ENCODE measurements around the gene TMEM30A. TPM values are rescaled to one million over a fixed set of nuclear protein-coding genes. Genes with fewer than 3 reads are reported as not detected.

The TMEM30A gene
- total RNA-seq, 1 donor from 2014 or later: 67.2 TPM

DNA sequence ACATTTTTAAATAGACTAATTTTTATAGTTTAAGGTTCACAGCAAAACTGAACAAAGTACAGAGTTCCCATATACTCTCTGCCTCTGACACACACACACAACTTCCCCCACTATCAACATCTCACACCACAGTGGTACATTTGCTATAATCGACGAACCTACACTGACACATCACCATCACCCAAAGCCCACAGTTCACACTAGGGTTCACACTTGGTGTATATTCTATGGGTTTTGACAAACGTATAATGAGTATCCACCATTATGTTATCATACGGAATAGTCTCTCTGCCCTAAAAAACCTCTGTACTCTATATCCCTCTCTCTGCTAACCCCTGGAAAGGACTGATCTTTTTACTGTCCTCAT lies 15.6 kb downstream of the TMEM30A start:
- Mint-ChIP-seq H3K4me3 (no peak overlapping the region), H3K27ac (no peak overlapping the region), H3K4me1 (ENCODE audit: low read depth) (peaks cover 58% of the 10 kb centered on the region), H3K9me3 (peaks cover 10% of the 10 kb centered on the region), H3K36me3 (ENCODE audit: low read depth) (peaks cover 33% of the 10 kb centered on the region), H3K27me3 (ENCODE audit: insufficient read depth) (no peaks in the 10 kb centered on the region)
- intact Hi-C loops (cut with micrococcal nuclease): no loop called here
- no peak for DNase-seq (ENCODE audit: low spot score)

DNA sequence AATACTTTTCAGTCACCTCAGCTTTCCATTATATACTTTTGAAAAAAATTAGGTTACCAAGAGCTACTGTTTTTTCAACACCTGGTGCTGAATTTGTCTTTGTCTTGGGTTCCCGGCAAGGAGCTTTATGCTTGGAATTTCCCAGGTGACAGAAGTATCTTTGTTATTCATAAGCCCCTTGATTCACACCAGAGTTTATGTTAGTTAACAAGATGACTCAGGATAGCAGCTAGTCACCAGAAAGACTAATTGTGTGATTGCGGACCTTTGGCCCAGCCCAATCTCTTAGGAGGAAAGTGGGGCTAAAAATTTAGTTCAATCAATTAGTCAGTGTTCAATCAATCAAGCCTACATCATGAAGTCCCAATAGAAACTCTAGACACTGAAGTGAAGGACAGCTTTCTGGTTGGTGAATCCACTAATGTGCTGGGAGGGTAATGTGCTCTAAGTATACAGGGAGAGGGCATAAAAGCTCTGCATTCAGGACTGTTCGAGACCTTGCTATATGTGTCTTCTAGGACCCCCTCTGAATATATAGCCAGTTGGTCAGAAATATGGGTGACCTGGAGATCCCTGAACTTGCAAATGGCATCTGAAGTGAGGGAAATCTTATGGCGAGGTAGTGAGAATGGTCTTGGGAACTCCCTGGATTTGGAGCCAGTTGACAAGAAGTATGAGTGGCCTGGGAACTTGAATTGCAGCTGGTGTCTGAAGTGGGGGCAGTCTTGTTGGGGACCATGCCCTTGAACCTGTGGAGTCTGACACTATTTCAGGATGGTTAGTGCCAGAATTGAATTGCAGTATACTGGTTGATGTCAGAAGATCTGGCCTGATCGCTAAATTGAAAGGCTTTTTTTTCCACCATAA lies 16.2 kb downstream of the TMEM30A start:
- Mint-ChIP-seq H3K27ac (peak overlapping the region; percentile 16), H3K27me3 (ENCODE audit: insufficient read depth) (no peaks in the 10 kb centered on the region), H3K36me3 (ENCODE audit: low read depth) (peaks cover 30% of the 10 kb centered on the region), H3K9me3 (peaks cover 10% of the 10 kb centered on the region), H3K4me1 (ENCODE audit: low read depth) (peaks cover 54% of the 10 kb centered on the region), H3K4me3 (no peak overlapping the region)
- intact Hi-C loops (cut with micrococcal nuclease): no loop called here
- DNase-seq (ENCODE audit: low spot score): no peak

DNA sequence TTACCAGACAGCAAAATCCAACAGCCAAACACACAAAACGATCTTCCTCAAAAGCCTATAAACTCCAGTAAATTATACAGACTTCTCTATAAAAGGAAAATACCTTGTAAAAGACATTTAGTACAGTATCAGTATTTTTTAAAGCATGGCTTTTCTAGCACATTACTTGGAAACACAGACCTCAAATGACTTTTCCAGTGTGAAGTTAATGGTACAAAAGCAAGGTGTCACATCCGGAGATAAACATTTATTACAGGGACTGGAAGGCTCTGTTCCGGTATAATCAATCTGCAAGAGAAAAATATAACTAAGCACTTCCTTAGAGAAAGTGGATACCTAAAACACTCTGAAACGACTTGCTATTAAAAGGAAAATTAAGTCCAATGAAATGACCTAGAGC lies 17.1 kb downstream of the TMEM30A start:
- Mint-ChIP-seq H3K27me3 (ENCODE audit: insufficient read depth) (no peaks in the 10 kb centered on the region), H3K4me1 (ENCODE audit: low read depth) (peaks cover 47% of the 10 kb centered on the region), H3K4me3 (no peak overlapping the region), H3K27ac (no peak overlapping the region), H3K9me3 (peaks cover 10% of the 10 kb centered on the region), H3K36me3 (ENCODE audit: low read depth) (peaks cover 28% of the 10 kb centered on the region)
- intact Hi-C loops (cut with micrococcal nuclease): no loop called here
- no peak for DNase-seq (ENCODE audit: low spot score)

DNA sequence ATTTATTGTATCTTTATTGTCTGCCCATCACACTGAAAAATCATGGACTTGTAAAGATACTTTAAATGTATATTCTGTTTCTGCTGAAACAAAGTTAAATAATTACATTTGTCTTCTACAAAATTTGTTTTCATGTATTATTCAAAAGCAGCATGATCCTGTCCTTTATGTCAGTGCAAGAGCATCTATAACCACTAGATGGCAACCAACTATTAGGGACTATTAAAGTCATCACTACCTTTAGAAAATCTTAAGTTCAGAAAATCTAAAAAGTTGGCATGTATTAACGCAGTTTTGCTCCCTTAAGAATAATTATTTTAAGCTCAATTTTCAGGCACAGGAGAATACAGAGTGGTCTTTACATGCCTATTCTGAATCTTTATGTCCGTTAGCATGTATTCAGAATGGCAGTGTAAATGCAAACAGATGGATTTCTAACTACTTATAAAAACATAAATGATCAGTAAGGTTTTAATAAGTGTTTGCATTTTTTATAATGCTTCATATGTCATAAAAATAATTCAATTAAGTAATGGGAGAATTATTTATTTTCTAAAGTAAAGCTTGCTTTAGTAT lies 17.8 kb downstream of the TMEM30A start:
- Mint-ChIP-seq H3K27me3 (ENCODE audit: insufficient read depth) (no peaks in the 10 kb centered on the region), H3K27ac (no peak overlapping the region), H3K36me3 (ENCODE audit: low read depth) (peaks cover 23% of the 10 kb centered on the region), H3K4me3 (no peak overlapping the region), H3K4me1 (ENCODE audit: low read depth) (peaks cover 41% of the 10 kb centered on the region), H3K9me3 (peaks cover 10% of the 10 kb centered on the region)
- intact Hi-C loops (cut with micrococcal nuclease): loop anchor here (1.0 kb wide), 2 partner anchors 14 to 259 kb away; no protein-coding TSS in a partner anchor
- no peak for DNase-seq (ENCODE audit: low spot score)

DNA sequence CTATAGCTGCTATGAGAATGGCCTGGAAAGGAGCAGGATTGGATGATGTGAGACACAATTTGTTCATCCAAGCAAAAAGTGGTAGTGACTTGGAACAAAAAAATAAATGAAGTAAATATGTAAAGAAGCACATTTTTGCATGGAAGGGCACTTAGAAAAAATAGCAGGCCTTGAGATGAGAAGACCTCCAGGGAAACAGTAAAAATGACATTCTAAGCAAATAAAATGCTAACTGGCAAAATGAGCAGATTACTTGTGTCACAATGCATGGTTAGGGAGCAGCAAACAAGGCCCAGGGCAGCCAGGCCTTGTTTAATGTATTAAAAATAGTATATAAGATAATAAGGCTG lies 21.2 kb downstream of the TMEM30A start:
- Mint-ChIP-seq H3K9me3 (no peaks in the 10 kb centered on the region), H3K36me3 (ENCODE audit: low read depth) (peaks cover 21% of the 10 kb centered on the region), H3K27ac (no peak overlapping the region), H3K4me3 (no peak overlapping the region), H3K4me1 (ENCODE audit: low read depth) (peaks cover 16% of the 10 kb centered on the region), H3K27me3 (ENCODE audit: insufficient read depth) (no peaks in the 10 kb centered on the region)
- intact Hi-C loops (cut with micrococcal nuclease): no loop called here
- DNase-seq (ENCODE audit: low spot score): no peak

DNA sequence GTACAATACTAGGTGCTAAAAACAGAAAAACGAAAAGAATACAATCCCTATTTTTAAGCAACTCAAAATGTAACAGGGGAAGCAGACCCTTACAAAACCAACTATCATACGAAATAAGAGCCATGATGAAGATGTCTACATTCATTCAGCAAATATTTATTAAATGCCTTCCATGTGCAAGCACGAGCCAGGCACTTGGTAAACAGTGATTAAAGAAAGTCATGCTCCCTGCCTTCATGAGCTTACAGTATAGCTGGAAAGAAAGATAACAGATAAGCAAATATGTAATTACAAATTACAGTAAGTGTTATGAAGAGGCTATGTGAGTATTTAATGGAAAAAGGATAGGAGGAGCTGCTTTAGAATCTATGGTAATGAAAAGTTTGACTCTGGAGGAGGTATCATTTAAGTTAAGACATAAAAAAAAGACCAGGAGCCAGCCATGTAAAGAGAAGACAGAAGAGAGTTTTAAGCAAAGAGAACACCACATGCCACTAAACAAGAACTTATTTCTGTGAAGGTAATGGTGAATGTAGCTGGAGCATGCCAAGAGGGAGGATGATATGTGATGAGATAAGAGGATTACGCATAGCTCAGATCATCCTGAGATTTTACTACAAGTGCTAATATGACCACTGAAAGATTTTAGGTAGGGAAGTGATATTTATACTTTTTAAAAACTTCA lies 21.7 kb downstream of the TMEM30A start:
- Mint-ChIP-seq H3K9me3 (no peaks in the 10 kb centered on the region), H3K4me1 (ENCODE audit: low read depth) (peaks cover 11% of the 10 kb centered on the region), H3K36me3 (ENCODE audit: low read depth) (peaks cover 22% of the 10 kb centered on the region), H3K27ac (no peak overlapping the region), H3K4me3 (no peak overlapping the region), H3K27me3 (ENCODE audit: insufficient read depth) (no peaks in the 10 kb centered on the region)
- intact Hi-C loops (cut with micrococcal nuclease): no loop called here
- no peak for DNase-seq (ENCODE audit: low spot score)

DNA sequence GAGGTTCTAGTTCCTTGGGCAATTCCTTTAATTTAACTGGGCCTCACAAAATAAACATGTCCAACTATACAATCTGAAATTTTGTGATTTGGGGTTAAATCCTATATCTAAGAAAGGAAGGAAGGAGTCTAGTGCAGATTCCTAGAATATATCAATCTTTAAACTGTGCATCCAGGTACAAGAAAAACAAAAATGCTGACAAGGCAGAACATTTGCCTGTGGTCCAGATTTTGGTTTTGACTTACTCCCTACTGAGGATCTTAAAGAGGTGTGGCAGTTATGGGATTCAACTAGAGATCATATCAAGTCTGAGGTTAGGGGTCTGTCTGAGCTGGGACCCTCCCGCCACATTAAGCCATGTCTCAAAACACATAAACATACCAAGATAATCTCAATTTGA lies 23.3 kb downstream of the TMEM30A start:
- intact Hi-C loops (cut with micrococcal nuclease): no loop called here
- Mint-ChIP-seq H3K9me3 (no peaks in the 10 kb centered on the region), H3K4me1 (ENCODE audit: low read depth) (no peaks in the 10 kb centered on the region), H3K36me3 (ENCODE audit: low read depth) (peaks cover 33% of the 10 kb centered on the region), H3K4me3 (no peak overlapping the region), H3K27ac (no peak overlapping the region), H3K27me3 (ENCODE audit: insufficient read depth) (no peaks in the 10 kb centered on the region)
- DNase-seq (ENCODE audit: low spot score): no peak

DNA sequence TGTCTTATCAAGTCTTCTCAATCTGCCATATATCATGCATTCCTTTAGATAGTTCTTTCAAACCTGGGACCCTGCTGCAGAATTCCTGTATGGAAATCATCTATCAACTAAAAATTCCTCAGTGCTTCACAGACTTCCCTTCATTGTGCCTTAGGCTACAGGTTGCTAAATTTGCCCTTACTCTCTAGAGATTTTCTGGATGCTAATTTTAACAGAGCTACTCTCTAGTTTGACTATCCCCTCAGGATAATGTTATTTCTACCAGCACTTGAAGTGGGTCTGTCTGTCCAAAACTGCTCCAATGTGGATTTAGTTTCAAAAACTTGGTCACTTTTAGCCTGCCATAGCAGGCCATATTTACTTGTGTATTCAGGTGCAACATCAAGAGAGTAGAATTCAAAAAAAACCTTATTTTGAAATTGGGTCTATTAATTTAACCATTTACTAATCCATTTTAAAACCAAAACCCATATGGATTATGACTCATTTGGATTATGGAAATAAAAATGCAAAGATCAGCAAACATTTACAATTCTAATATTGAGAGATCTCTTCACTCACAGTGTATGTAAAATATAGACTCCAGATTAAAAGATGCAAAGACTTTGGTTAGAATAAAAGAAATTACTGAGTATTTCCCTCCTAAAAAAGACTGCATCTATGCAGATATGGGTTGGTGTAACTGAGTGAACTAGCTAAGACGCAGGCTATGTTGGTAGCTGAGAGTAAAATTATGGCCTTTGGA lies 27.1 kb downstream of the TMEM30A start:
- intact Hi-C loops (cut with micrococcal nuclease): no loop called here
- no peak overlapping the region for H3K4me3 Mint-ChIP-seq
- no peaks in the 10 kb centered on the region for H3K4me1 Mint-ChIP-seq (ENCODE audit: low read depth)
- H3K36me3 Mint-ChIP-seq (ENCODE audit: low read depth): peaks cover 42% of the 10 kb centered on the region
- no peaks in the 10 kb centered on the region for H3K9me3 Mint-ChIP-seq
- H3K27me3 Mint-ChIP-seq (ENCODE audit: insufficient read depth): no peaks in the 10 kb centered on the region
- DNase-seq (ENCODE audit: low spot score): no peak
- no peak overlapping the region for H3K27ac Mint-ChIP-seq

DNA sequence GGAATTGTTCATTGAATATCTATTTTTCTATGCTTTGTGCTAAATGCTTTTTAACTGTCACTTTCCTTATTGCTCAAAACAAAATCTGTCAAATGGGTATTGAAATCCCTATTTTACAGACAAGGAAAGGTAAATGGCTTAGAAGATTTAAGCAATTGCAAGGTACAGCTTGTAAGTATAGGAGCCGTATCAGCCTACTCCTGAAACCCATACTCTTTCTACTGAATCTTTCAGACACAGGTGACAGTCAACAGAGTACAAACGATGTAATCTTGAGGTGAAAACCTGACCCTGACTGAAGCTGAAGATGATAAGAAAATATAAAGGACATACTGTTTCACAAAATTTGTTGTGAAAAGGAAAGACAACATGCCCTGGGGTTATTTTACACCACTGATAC lies 34.0 kb downstream of the TMEM30A start:
- peaks cover 26% of the 10 kb centered on the region for H3K36me3 Mint-ChIP-seq (ENCODE audit: low read depth)
- no peak overlapping the region for H3K4me3 Mint-ChIP-seq
- no peaks in the 10 kb centered on the region for H3K4me1 Mint-ChIP-seq (ENCODE audit: low read depth)
- intact Hi-C loops (cut with micrococcal nuclease): no loop called here
- DNase-seq (ENCODE audit: low spot score): no peak
- H3K9me3 Mint-ChIP-seq: no peaks in the 10 kb centered on the region
- peaks cover 12% of the 10 kb centered on the region for H3K27me3 Mint-ChIP-seq (ENCODE audit: insufficient read depth)
- H3K27ac Mint-ChIP-seq: no peak overlapping the region

DNA sequence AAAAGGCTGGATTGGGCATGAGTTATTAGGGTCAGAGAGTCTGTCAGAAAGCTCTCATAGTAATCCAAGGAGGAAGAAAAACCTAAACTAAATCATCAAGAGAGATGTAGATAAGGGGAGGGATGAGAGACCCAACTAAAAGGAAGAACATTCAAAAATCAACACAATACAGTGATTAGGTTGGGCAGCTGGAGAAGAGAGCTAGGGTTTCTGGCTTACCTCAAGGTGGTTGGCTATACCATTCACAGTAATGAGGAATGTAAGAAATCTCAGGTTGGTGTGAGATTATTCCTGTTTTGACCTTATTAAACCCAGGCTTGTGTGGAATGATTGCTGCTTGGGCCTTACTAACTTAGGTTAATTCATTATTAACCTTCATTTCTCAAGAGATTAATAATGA lies 34.8 kb downstream of the TMEM30A start:
- no peak overlapping the region for H3K27ac Mint-ChIP-seq

DNA sequence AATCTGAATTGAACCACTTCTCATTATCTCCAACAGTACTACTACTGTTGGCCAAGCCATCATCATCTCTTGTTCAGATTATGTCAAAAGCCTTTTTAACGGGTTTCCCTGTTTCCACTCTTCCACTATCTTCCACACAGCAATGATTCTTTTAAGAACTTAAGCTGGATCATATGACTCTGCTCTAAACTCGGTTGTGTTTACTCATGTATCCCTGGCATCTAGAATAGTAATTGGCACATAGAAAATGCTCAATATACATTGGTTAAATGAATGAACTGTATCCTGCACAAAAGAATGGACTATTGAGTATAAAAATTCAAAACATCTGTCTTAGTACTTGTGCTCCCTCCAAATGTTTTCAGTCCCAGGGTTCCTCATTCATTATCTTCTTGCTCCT lies 38.2 kb downstream of the TMEM30A start:
- H3K4me1 Mint-ChIP-seq (ENCODE audit: low read depth): peaks cover 15% of the 10 kb centered on the region
- H3K27ac Mint-ChIP-seq: no peak overlapping the region
- no peak for DNase-seq (ENCODE audit: low spot score)
- H3K27me3 Mint-ChIP-seq (ENCODE audit: insufficient read depth): peaks cover 12% of the 10 kb centered on the region
- intact Hi-C loops (cut with micrococcal nuclease): loop anchor here (10.0 kb wide), 2 partner anchors 1662 to 1982 kb away; partner anchors contain the start of gene KHDC1
- H3K9me3 Mint-ChIP-seq: no peaks in the 10 kb centered on the region
- peaks cover 14% of the 10 kb centered on the region for H3K36me3 Mint-ChIP-seq (ENCODE audit: low read depth)
- H3K4me3 Mint-ChIP-seq: no peak overlapping the region

More for the DNA sequence above, 34.8 kb downstream of the TMEM30A start:
- intact Hi-C loops (cut with micrococcal nuclease): loop anchor here (10.0 kb wide), 2 partner anchors 1665 to 1985 kb away; partner anchors contain the start of gene KHDC1
- H3K36me3 Mint-ChIP-seq (ENCODE audit: low read depth): peaks cover 24% of the 10 kb centered on the region
- no peaks in the 10 kb centered on the region for H3K9me3 Mint-ChIP-seq
- no peak for DNase-seq (ENCODE audit: low spot score)
- no peak overlapping the region for H3K4me3 Mint-ChIP-seq
- H3K27me3 Mint-ChIP-seq (ENCODE audit: insufficient read depth): peaks cover 12% of the 10 kb centered on the region
- H3K4me1 Mint-ChIP-seq (ENCODE audit: low read depth): peaks cover 2% of the 10 kb centered on the region

DNA sequence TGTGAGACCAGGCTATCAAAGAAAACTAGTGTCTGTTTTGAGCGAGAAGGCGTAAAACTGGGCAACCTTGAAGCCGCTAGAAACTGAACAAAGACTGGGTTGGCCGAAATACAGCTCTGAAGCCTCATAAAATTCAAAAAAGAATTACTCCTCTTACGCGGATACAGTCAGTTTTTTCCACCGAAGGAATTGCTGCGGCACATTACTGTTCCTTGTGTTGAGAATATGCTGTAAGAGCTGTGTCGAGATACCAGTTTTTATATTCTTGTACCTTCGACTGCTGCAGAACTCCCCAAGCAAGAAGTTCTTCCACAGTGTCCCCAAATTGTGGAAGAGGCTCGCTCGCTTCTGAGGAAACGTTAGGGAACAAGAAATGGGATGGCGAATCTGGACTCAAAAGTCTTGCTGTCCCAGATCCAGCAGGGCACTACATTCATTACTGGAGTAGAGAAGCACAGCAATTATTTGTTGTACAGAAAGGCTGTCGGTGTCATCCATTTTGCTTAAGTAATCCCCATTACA lies 40.5 kb downstream of the TMEM30A start:
- Mint-ChIP-seq H3K27me3 (ENCODE audit: insufficient read depth) (peaks cover 12% of the 10 kb centered on the region), H3K4me1 (ENCODE audit: low read depth) (peaks cover 24% of the 10 kb centered on the region), H3K27ac (peak overlapping the region; percentile 98), H3K36me3 (ENCODE audit: low read depth) (peaks cover 25% of the 10 kb centered on the region), H3K9me3 (no peaks in the 10 kb centered on the region), H3K4me3 (peak overlapping the region; percentile 96)
- intact Hi-C loops (cut with micrococcal nuclease): loop anchor here (5.0 to 10.0 kb wide), 3 partner anchors 1659 to 1979 kb away; partner anchors contain the start of genes EEF1A1 and KHDC1
- DNase-seq (ENCODE audit: low spot score): no peak

All from activated T-helper 1 cell treated with anti-CD3 and anti-CD28 coated beads, Interleukin-12 subunit alpha, Interleukin-12 subunit beta, Interleukin-2, Interleukin-4 antibody, amounts not matched to agents 30 ng/mL and 10 ng/mL and 1 ng/mL, durations not matched to agents 14 hours and 24 hours and 36 hours (primary cell).